ENCODE data around the gene NETO1. TPM values are rescaled to one million over a fixed set of nuclear protein-coding genes. Genes with fewer than 3 reads are reported as not detected.

The NETO1 gene
- total and polyA plus RNA-seq, 2 of the 13 experiments (the other 11 are each of a cell fraction or from before 2014, with no cell fraction given): not detected

- no peak overlapping the region for H2AFZ ChIP-seq (ENCODE audit: low read length)
- H3K4me3 ChIP-seq (replicated peaks in 1 of 3; ENCODE audit: insufficient read depth in 1 of 3, low read depth in 2 of 3, low read length in 3 of 3): no peak overlapping the region
- no peaks in the 10 kb centered on the region for H3K79me2 ChIP-seq (ENCODE audit: insufficient read depth, low read length)
- POLR2A ChIA-PET: no interaction called here
- H4K20me1 ChIP-seq (ENCODE audit: insufficient read depth, low read length): no peaks in the 10 kb centered on the region
- no peak for ATAC-seq
- H3K4me1 ChIP-seq (ENCODE audit: insufficient read depth, low read length): no peaks in the 10 kb centered on the region
- no peaks in the 10 kb centered on the region for H3K36me3 ChIP-seq (replicated peaks in 1 of 2; ENCODE audit: control insufficient read depth in 1 of 2, insufficient read depth in 2 of 2, low read length in 2 of 2)
- 2% methylated on average over 3 of the region's 3 CpGs for WGBS (ENCODE audit: low lambda C conversion rate)
- FAIRE-seq: no peak
- no peak overlapping the region for H3K9ac ChIP-seq (ENCODE audit: insufficient read depth, low read depth, low read length)
- intact Hi-C loops (cut with micrococcal nuclease; ENCODE audit: unreplicated experiment) (no loop called here), in situ Hi-C loops (cut with HindIII; ENCODE audit: extremely low pct_ligation_motif_present, low pct_unique_long_range_greater_than_20kb) (no loop called here)
- no peak for DNase-seq (ENCODE audit: low spot score)
- CTCF ChIA-PET (ENCODE audit: low intra/inter-chr PET ratio, low total read pairs): no interaction called here
- no peak overlapping the region for H3K27ac ChIP-seq (ENCODE audit: extremely low read length, insufficient read depth, low read length)
- no peaks in the 10 kb centered on the region for H3K27me3 ChIP-seq (ENCODE audit: control insufficient read depth in 1 of 2, insufficient read depth in 2 of 2, low read length in 2 of 2)
- no peak for TF ChIP-seq ZNF230 (CRISPR knock-in tag; IDR thresholded peaks at IDR 0.05)
- TF ChIP-seq AKNA (CRISPR knock-in tag; IDR thresholded peaks at IDR 0.05; ENCODE audit: borderline replicate concordance): no peak
- BruUV-seq (replicated peaks): no TSS peak
- H3K4me2 ChIP-seq (ENCODE audit: low read depth, low read length): no peak overlapping the region
- no peaks in the 10 kb centered on the region for H3K9me3 ChIP-seq (ENCODE audit: low read length)
Observed at GRCh38 chr18:72720116-72720515, 147.7 kb downstream of the NETO1 start.

GRCh38 chr18:72704202-72704601 is 163.6 kb downstream of the NETO1 start:
- ChIA-PET CTCF (ENCODE audit: low intra/inter-chr PET ratio, low total read pairs) (no interaction called here), POLR2A (no interaction called here)
- FAIRE-seq: no peak
- Histone ChIP-seq H3K9ac (ENCODE audit: insufficient read depth, low read depth, low read length) (no peak overlapping the region), H3K9me3 (ENCODE audit: low read length) (no peaks in the 10 kb centered on the region), H3K27ac (ENCODE audit: extremely low read length, insufficient read depth, low read length) (no peak overlapping the region), H4K20me1 (ENCODE audit: insufficient read depth, low read length) (no peaks in the 10 kb centered on the region), H3K4me3 (replicated peaks in 1 of 3; ENCODE audit: insufficient read depth in 1 of 3, low read depth in 2 of 3, low read length in 3 of 3) (no peak overlapping the region), H3K4me2 (ENCODE audit: low read depth, low read length) (no peak overlapping the region), H3K36me3 (replicated peaks in 1 of 2; ENCODE audit: control insufficient read depth in 1 of 2, insufficient read depth in 2 of 2, low read length in 2 of 2) (no peaks in the 10 kb centered on the region), H2AFZ (ENCODE audit: low read length) (no peak overlapping the region), H3K4me1 (ENCODE audit: insufficient read depth, low read length) (no peaks in the 10 kb centered on the region), H3K79me2 (ENCODE audit: insufficient read depth, low read length) (no peaks in the 10 kb centered on the region), H3K27me3 (ENCODE audit: control insufficient read depth in 1 of 2, insufficient read depth in 2 of 2, low read length in 2 of 2) (no peaks in the 10 kb centered on the region; a peak in 1 of 5 replicates)
- intact Hi-C loops (cut with micrococcal nuclease; ENCODE audit: unreplicated experiment) (loop anchor here (5.0 kb wide), 1 partner anchor 433 kb away; no protein-coding TSS in a partner anchor), in situ Hi-C loops (cut with HindIII; ENCODE audit: extremely low pct_ligation_motif_present, low pct_unique_long_range_greater_than_20kb) (no loop called here)
- DNase-seq (ENCODE audit: low spot score): no peak
- no TSS peak for BruUV-seq (replicated peaks)
- WGBS (ENCODE audit: low lambda C conversion rate): 32% methylated on average over 4 of the region's 4 CpGs
- ATAC-seq: no peak
- no peak for TF ChIP-seq ZNF75D (CRISPR knock-in tag; IDR thresholded peaks at IDR 0.05; ENCODE audit: borderline replicate concordance)
- TF ChIP-seq E2F2 (CRISPR knock-in tag; IDR thresholded peaks at IDR 0.05; ENCODE audit: borderline replicate concordance): no peak
- TF ChIP-seq MEIS1 (CRISPR knock-in tag; IDR thresholded peaks at IDR 0.05; ENCODE audit: borderline replicate concordance): no peak
- no peak for TF ChIP-seq IRF9 (CRISPR knock-in tag; IDR thresholded peaks at IDR 0.05; ENCODE audit: borderline replicate concordance)
- no peak for TF ChIP-seq MIER3 (CRISPR knock-in tag; IDR thresholded peaks at IDR 0.05; ENCODE audit: borderline replicate concordance)
- no peak for TF ChIP-seq ZNF639 (CRISPR knock-in tag; conservative IDR thresholded peaks at IDR 0.05)

All from HepG2 (cell line).